ENCODE results near the gene CNST. TPM values are rescaled to one million over a fixed set of nuclear protein-coding genes. Genes with fewer than 3 reads are reported as not detected.
A peak's percentile ranks its signal among the peaks of the same experiment; 100 is the strongest.
"Not testable (repeated sequence)": the region's sequence is repeated elsewhere in the genome, so short reads cannot be mapped to it uniquely, and the experiment has no call there.

CNST gene
- polyA plus RNA-seq, 1 donor (not counting 4 experiments of a cell fraction or from before 2014, with no cell fraction given) = 9.8 TPM

GRCh38 chr1:246587606-246588005 lies 21.4 kb downstream of the CNST start:
- Histone ChIP-seq H3K36me3 (ENCODE audit: control insufficient read depth in 2 of 2, extremely low read depth in 1 of 2, insufficient read depth in 2 of 2, low read length in 2 of 2) (no peaks in the 10 kb centered on the region), H3K4me3 (ENCODE audit: control insufficient read depth in 2 of 3, extremely low read depth in 1 of 3, insufficient read depth in 2 of 3, low read depth in 1 of 3, low read length in 3 of 3) (no peak overlapping the region), H3K9ac (ENCODE audit: control insufficient read depth, extremely low read depth, insufficient read depth, low read length) (peak overlapping the region; percentile 11), H3K27ac (ENCODE audit: control insufficient read depth, insufficient read depth, low read length) (peak overlapping the region; percentile 66), H3K79me2 (ENCODE audit: control insufficient read depth, insufficient read depth, low read length) (peaks cover 11% of the 10 kb centered on the region), H3K4me2 (ENCODE audit: control insufficient read depth, extremely low read depth, insufficient read depth, low read depth, low read length) (peak overlapping the region; percentile 50), H2AFZ (ENCODE audit: control insufficient read depth, low read length) (no peak overlapping the region), H3K9me1 (ENCODE audit: control insufficient read depth, extremely low read depth, insufficient read depth, low read length) (no peaks in the 10 kb centered on the region), H4K20me1 (ENCODE audit: control insufficient read depth, extremely low read depth, insufficient read depth, low read length) (no peaks in the 10 kb centered on the region), H3K4me1 (ENCODE audit: control insufficient read depth, extremely low read depth, insufficient read depth, low read length) (peaks cover 14% of the 10 kb centered on the region), H3K9me3 (ENCODE audit: control insufficient read depth, low read depth, low read length) (no peaks in the 10 kb centered on the region), H3K27me3 (ENCODE audit: control insufficient read depth, extremely low read depth, insufficient read depth, low read length) (no peaks in the 10 kb centered on the region)
- no peak for FAIRE-seq
- dilution Hi-C loops (cut with MboI; ENCODE audit: extremely low pct_ligation_motif_present, low sequenced_read_pairs) = no loop called here
- no peak for TF ChIP-seq CTCF (optimal IDR thresholded peaks at IDR 0.05 in 1 of 3, IDR thresholded peaks at IDR 0.05 in 1 of 3, conservative IDR thresholded peaks at IDR 0.05 in 1 of 3; ENCODE audit: extremely low read depth in 1 of 3, insufficient read depth in 2 of 3, low read length in 3 of 3)
- TF ChIP-seq EZH2 (IDR thresholded peaks at IDR 0.05; ENCODE audit: low read length) = no peak
- DNase-seq (ENCODE audit: low read depth, low spot score) = no peak

GRCh38 chr1:246588159-246588721 lies 22.0 kb downstream of the CNST start:
- Histone ChIP-seq H3K9me3 (ENCODE audit: control insufficient read depth, low read depth, low read length) (no peaks in the 10 kb centered on the region), H2AFZ (ENCODE audit: control insufficient read depth, low read length) (no peak overlapping the region), H3K36me3 (ENCODE audit: control insufficient read depth in 2 of 2, extremely low read depth in 1 of 2, insufficient read depth in 2 of 2, low read length in 2 of 2) (no peaks in the 10 kb centered on the region), H3K79me2 (ENCODE audit: control insufficient read depth, insufficient read depth, low read length) (peaks cover 9% of the 10 kb centered on the region), H3K4me2 (ENCODE audit: control insufficient read depth, extremely low read depth, insufficient read depth, low read depth, low read length) (peak overlapping the region; percentile 50), H3K4me1 (ENCODE audit: control insufficient read depth, extremely low read depth, insufficient read depth, low read length) (peaks cover 14% of the 10 kb centered on the region), H4K20me1 (ENCODE audit: control insufficient read depth, extremely low read depth, insufficient read depth, low read length) (no peaks in the 10 kb centered on the region), H3K27ac (ENCODE audit: control insufficient read depth, insufficient read depth, low read length) (peak overlapping the region; percentile 66), H3K4me3 (ENCODE audit: control insufficient read depth in 2 of 3, extremely low read depth in 1 of 3, insufficient read depth in 2 of 3, low read depth in 1 of 3, low read length in 3 of 3) (no peak overlapping the region), H3K9ac (ENCODE audit: control insufficient read depth, extremely low read depth, insufficient read depth, low read length) (peak overlapping the region; percentile 11), H3K27me3 (ENCODE audit: control insufficient read depth, extremely low read depth, insufficient read depth, low read length) (no peaks in the 10 kb centered on the region), H3K9me1 (ENCODE audit: control insufficient read depth, extremely low read depth, insufficient read depth, low read length) (no peaks in the 10 kb centered on the region)
- FAIRE-seq (no peak), DNase-seq (ENCODE audit: low read depth, low spot score) (no peak)
- dilution Hi-C loops (cut with MboI; ENCODE audit: extremely low pct_ligation_motif_present, low sequenced_read_pairs) = no loop called here
- TF ChIP-seq EZH2 (IDR thresholded peaks at IDR 0.05; ENCODE audit: low read length) = no peak
- no peak for TF ChIP-seq CTCF (optimal IDR thresholded peaks at IDR 0.05 in 1 of 3, IDR thresholded peaks at IDR 0.05 in 1 of 3, conservative IDR thresholded peaks at IDR 0.05 in 1 of 3; ENCODE audit: extremely low read depth in 1 of 3, insufficient read depth in 2 of 3, low read length in 3 of 3)

DNA sequence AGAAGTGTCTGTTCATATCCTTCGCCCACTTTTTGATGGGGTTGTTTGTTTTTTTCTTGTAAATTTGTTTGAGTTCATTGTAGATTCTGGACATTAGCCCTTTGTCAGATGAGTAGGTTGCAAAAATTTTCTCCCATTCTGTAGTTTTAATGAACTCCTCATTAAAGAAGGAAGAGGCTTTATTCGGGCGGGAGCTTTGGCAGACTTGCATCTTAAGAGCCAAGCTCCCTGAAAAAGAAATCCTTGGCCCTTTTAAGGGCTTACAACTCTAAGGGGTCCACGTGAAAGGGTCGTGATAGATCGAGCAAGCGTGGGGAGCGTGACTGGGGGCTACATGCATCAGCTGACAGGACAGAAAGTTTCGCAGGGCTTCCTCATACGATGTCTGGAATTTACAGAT lies 23.7 kb downstream of the CNST start:
- DNase-seq (ENCODE audit: low read depth, low spot score) = not testable (repeated sequence)

More for the DNA sequence above, 23.7 kb downstream of the CNST start:
- H4K20me1 ChIP-seq (ENCODE audit: control insufficient read depth, extremely low read depth, insufficient read depth, low read length); H3K79me2 ChIP-seq (ENCODE audit: control insufficient read depth, insufficient read depth, low read length); H3K9me3 ChIP-seq (ENCODE audit: control insufficient read depth, low read depth, low read length); H3K27me3 ChIP-seq (ENCODE audit: control insufficient read depth, extremely low read depth, insufficient read depth, low read length); H2AFZ ChIP-seq (ENCODE audit: control insufficient read depth, low read length); FAIRE-seq; H3K9ac ChIP-seq (ENCODE audit: control insufficient read depth, extremely low read depth, insufficient read depth, low read length); dilution Hi-C loops (cut with MboI; ENCODE audit: extremely low pct_ligation_motif_present, low sequenced_read_pairs); H3K9me1 ChIP-seq (ENCODE audit: control insufficient read depth, extremely low read depth, insufficient read depth, low read length); H3K27ac ChIP-seq (ENCODE audit: control insufficient read depth, insufficient read depth, low read length); H3K4me3 ChIP-seq (ENCODE audit: control insufficient read depth in 2 of 3, extremely low read depth in 1 of 3, insufficient read depth in 2 of 3, low read depth in 1 of 3, low read length in 3 of 3); H3K4me2 ChIP-seq (ENCODE audit: control insufficient read depth, extremely low read depth, insufficient read depth, low read depth, low read length); H3K36me3 ChIP-seq (ENCODE audit: control insufficient read depth in 2 of 2, extremely low read depth in 1 of 2, insufficient read depth in 2 of 2, low read length in 2 of 2): not testable (repeated sequence)
- peaks cover 16% of the 10 kb centered on the region for H3K4me1 ChIP-seq (ENCODE audit: control insufficient read depth, extremely low read depth, insufficient read depth, low read length)
